ENCODE measurements around the gene COL5A1. TPM values are rescaled to one million over a fixed set of nuclear protein-coding genes. Genes with fewer than 3 reads are reported as not detected.
"Not testable (repeated sequence)": the region's sequence is repeated elsewhere in the genome, so short reads cannot be mapped to it uniquely, and the experiment has no call there.

Gene COL5A1
- total RNA-seq, 5 donors from 2014 or later (not counting 1 experiment from before 2014, with no cell fraction given), result 0.18 to 2.3 (median 1.7) TPM

- Histone ChIP-seq H3K4me1 (ENCODE audit: control insufficient read depth in 1 of 2, extremely low read depth in 1 of 2, insufficient read depth in 2 of 2, low read length in 2 of 2) (no peaks in the 10 kb centered on the region), H3K36me3 (ENCODE audit: control insufficient read depth in 2 of 2, extremely low read depth in 1 of 2, insufficient read depth in 1 of 2, low read length in 1 of 2) (no peaks in the 10 kb centered on the region), H3K27ac (ENCODE audit: low read length) (no peak overlapping the region), H3K4me3 (ENCODE audit: control insufficient read depth in 1 of 2, extremely low read depth in 1 of 2, low read length in 1 of 2) (no peak overlapping the region), H3K9me3 (no peaks in the 10 kb centered on the region), H3K27me3 (replicated peaks in 1 of 2; ENCODE audit: control insufficient read depth in 2 of 2, extremely low read depth in 1 of 2, insufficient read depth in 2 of 2, low read length in 1 of 2) (peaks cover 0 to 25% of the 10 kb centered on the region in 2 experiments)
- ATAC-seq (replicated peaks in 1 of 4), result no peak
- POLR2A ChIA-PET, result no interaction called here
- DNase-seq, result no peak
- no peaks in the 10 kb centered on the region for H3K36me3 Mint-ChIP-seq
- peaks cover 0 to 6% (median 0%) of the 10 kb centered on the region in 3 donors for H3K9me3 Mint-ChIP-seq
- H3K4me3 Mint-ChIP-seq, result no peak overlapping the region
- CTCF ChIA-PET, result no interaction called here
- H3K27ac Mint-ChIP-seq, result no peak overlapping the region
- H3K4me1 Mint-ChIP-seq, result no peaks in the 10 kb centered on the region
- H3K27me3 Mint-ChIP-seq, result peaks cover 18 to 19% of the 10 kb centered on the region in 2 donors
- 58% methylated on average over 5 of the region's 7 CpGs for WGBS (ENCODE audit: insufficient coverage)
Measured at GRCh38 chr9:134666831-134667230, 25.2 kb downstream of the COL5A1 start.

- H3K36me3 Mint-ChIP-seq; H3K4me3 Mint-ChIP-seq; DNase-seq; H3K4me1 ChIP-seq (ENCODE audit: control insufficient read depth in 1 of 2, extremely low read depth in 1 of 2, insufficient read depth in 2 of 2, low read length in 2 of 2); POLR2A ChIA-PET; H3K9me3 ChIP-seq; H3K9me3 Mint-ChIP-seq; H3K4me3 ChIP-seq (ENCODE audit: control insufficient read depth in 1 of 2, extremely low read depth in 1 of 2, low read length in 1 of 2); CTCF ChIA-PET; H3K4me1 Mint-ChIP-seq; ATAC-seq (replicated peaks in 1 of 4); H3K36me3 ChIP-seq (ENCODE audit: control insufficient read depth in 2 of 2, extremely low read depth in 1 of 2, insufficient read depth in 1 of 2, low read length in 1 of 2); H3K27ac ChIP-seq (ENCODE audit: low read length): not testable (repeated sequence)
- peak overlapping the region in 1 of 2 donors; percentile 40 for H3K27ac Mint-ChIP-seq
- peaks cover 0 to 14% of the 10 kb centered on the region in 2 experiments for H3K27me3 ChIP-seq (replicated peaks in 1 of 2; ENCODE audit: control insufficient read depth in 2 of 2, extremely low read depth in 1 of 2, insufficient read depth in 2 of 2, low read length in 1 of 2)
- peaks cover 11 to 19% of the 10 kb centered on the region in 2 donors for H3K27me3 Mint-ChIP-seq
Measured at GRCh38 chr9:134668977-134669376, 27.4 kb downstream of the COL5A1 start.

DNA sequence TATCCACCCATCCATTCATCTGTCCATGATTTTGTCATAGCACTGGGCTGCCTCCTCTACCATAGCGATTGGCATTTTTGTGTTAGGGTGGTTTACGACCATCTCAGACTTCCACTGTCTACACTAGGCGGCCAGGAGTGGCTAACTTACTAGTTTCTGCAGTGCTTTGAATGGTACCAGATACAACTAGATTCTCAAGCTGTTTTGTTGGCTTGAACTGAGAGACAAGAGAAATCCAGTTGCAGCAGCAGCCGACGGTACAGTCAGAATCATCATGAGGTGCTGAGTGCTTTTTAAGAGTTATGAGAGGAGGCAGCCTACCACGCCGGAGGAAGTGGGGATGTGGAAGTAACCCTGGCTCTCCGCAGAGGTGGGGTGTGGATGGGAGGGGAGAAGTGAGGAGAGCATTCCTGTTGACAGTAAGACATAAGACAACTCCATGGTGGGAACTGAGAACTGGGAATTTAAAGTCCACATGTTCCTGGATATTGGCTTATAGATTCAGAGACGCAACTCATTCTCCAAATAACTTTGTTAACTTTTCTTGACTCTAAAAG is 27.9 kb downstream of the COL5A1 start:
- ChIA-PET CTCF (no interaction called here), POLR2A (no interaction called here)
- Mint-ChIP-seq H3K9me3 (peaks cover 0 to 4% (median 3%) of the 10 kb centered on the region in 3 donors), H3K4me1 (no peaks in the 10 kb centered on the region), H3K36me3 (no peaks in the 10 kb centered on the region), H3K27ac (peak overlapping the region in 1 of 2 donors; percentile 40), H3K27me3 (peaks cover 13 to 19% of the 10 kb centered on the region in 2 donors), H3K4me3 (no peak overlapping the region)
- no peaks in the 10 kb centered on the region for H3K4me1 ChIP-seq (ENCODE audit: control insufficient read depth in 1 of 2, extremely low read depth in 1 of 2, insufficient read depth in 2 of 2, low read length in 2 of 2)
- H3K27me3 ChIP-seq (replicated peaks in 1 of 2; ENCODE audit: control insufficient read depth in 2 of 2, extremely low read depth in 1 of 2, insufficient read depth in 2 of 2, low read length in 1 of 2), result peaks cover 0 to 12% of the 10 kb centered on the region in 2 experiments
- H3K9me3 ChIP-seq, result no peaks in the 10 kb centered on the region
- ATAC-seq (replicated peaks in 1 of 4) (no peak), DNase-seq (no peak)
- WGBS (ENCODE audit: insufficient coverage), result 41% methylated on average over 5 of the region's 9 CpGs
- H3K27ac ChIP-seq (ENCODE audit: low read length), result no peak overlapping the region
- H3K4me3 ChIP-seq (ENCODE audit: control insufficient read depth in 1 of 2, extremely low read depth in 1 of 2, low read length in 1 of 2), result no peak overlapping the region
- H3K36me3 ChIP-seq (ENCODE audit: control insufficient read depth in 2 of 2, extremely low read depth in 1 of 2, insufficient read depth in 1 of 2, low read length in 1 of 2), result no peaks in the 10 kb centered on the region

DNA sequence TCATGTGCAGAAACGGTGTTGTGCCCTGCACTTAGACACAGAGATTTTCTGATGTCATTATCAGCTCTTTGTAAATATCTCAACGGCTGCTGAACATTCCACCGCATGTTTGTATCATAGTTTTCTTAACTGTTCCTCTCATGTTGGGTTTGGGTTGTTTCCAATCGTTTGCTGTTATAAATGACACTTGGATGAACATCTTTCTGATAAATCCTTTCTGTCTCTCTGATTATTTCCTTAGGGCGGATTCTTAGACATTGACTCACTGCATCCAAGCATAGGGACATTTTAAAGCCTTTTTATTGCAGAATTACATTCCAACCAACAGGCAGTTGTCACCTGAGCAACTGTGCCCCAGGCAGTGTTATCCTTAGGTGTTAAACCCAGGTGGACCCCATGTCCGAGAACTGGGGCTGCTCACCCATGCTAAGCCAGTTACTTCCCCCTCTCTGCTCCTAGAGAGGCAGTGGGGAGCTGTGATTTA is 28.5 kb downstream of the COL5A1 start:
- H3K9me3 Mint-ChIP-seq, result peaks cover 0 to 7% (median 4%) of the 10 kb centered on the region in 3 donors
- H3K27ac Mint-ChIP-seq, result no peak overlapping the region
- H3K36me3 ChIP-seq (ENCODE audit: control insufficient read depth in 2 of 2, extremely low read depth in 1 of 2, insufficient read depth in 1 of 2, low read length in 1 of 2), result no peaks in the 10 kb centered on the region
- H3K27me3 Mint-ChIP-seq, result peaks cover 13 to 19% of the 10 kb centered on the region in 2 donors
- no peaks in the 10 kb centered on the region for H3K4me1 Mint-ChIP-seq
- peaks cover 0 to 10% of the 10 kb centered on the region in 2 experiments for H3K27me3 ChIP-seq (replicated peaks in 1 of 2; ENCODE audit: control insufficient read depth in 2 of 2, extremely low read depth in 1 of 2, insufficient read depth in 2 of 2, low read length in 1 of 2)
- H3K27ac ChIP-seq (ENCODE audit: low read length), result no peak overlapping the region
- no peak overlapping the region for H3K4me3 Mint-ChIP-seq
- no peaks in the 10 kb centered on the region for H3K36me3 Mint-ChIP-seq
- ATAC-seq (replicated peaks in 1 of 4), result no peak
- ChIA-PET CTCF (no interaction called here), POLR2A (no interaction called here)
- no peaks in the 10 kb centered on the region for H3K9me3 ChIP-seq
- no peaks in the 10 kb centered on the region for H3K4me1 ChIP-seq (ENCODE audit: control insufficient read depth in 1 of 2, extremely low read depth in 1 of 2, insufficient read depth in 2 of 2, low read length in 2 of 2)
- no peak for DNase-seq
- WGBS (ENCODE audit: insufficient coverage), result 78% methylated on average over 4 of the region's 6 CpGs
- no peak overlapping the region for H3K4me3 ChIP-seq (ENCODE audit: control insufficient read depth in 1 of 2, extremely low read depth in 1 of 2, low read length in 1 of 2)

DNA sequence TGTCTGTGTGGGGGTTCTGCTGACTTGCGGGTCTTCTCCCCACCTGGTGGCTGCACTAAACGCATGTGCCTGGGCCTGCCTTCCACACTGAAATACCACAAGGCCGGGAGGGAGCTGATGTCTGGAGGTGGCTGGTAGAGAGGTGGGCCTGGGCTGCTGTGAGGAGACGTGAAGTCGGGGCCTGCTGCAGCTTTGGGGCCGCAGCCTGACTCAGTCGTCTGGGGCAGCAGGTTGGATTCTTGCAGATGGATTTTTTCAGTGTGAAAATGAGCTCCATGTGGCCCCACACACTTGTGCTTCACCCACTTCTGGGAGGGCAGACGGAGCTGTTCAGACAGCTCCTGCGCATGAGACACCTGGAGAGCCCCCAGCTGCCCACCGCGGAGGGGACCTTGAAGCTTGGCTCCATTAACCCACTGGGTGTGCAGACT is 29.3 kb downstream of the COL5A1 start:
- H3K9me3 ChIP-seq, result no peaks in the 10 kb centered on the region
- H3K4me1 ChIP-seq (ENCODE audit: control insufficient read depth in 1 of 2, extremely low read depth in 1 of 2, insufficient read depth in 2 of 2, low read length in 2 of 2), result no peaks in the 10 kb centered on the region
- ATAC-seq (replicated peaks in 1 of 4), result no peak
- Mint-ChIP-seq H3K36me3 (no peaks in the 10 kb centered on the region), H3K9me3 (peaks cover 4 to 13% (median 4%) of the 10 kb centered on the region in 3 donors), H3K27ac (no peak overlapping the region), H3K27me3 (peaks cover 13 to 15% of the 10 kb centered on the region in 2 donors), H3K4me3 (no peak overlapping the region), H3K4me1 (no peaks in the 10 kb centered on the region)
- DNase-seq, result no peak
- H3K4me3 ChIP-seq (ENCODE audit: control insufficient read depth in 1 of 2, extremely low read depth in 1 of 2, low read length in 1 of 2), result no peak overlapping the region
- WGBS (ENCODE audit: insufficient coverage), result 86% methylated on average over 10 of the region's 11 CpGs
- ChIA-PET CTCF (no interaction called here), POLR2A (no interaction called here)
- H3K36me3 ChIP-seq (ENCODE audit: control insufficient read depth in 2 of 2, extremely low read depth in 1 of 2, insufficient read depth in 1 of 2, low read length in 1 of 2), result no peaks in the 10 kb centered on the region
- peaks cover 0 to 12% of the 10 kb centered on the region in 2 experiments for H3K27me3 ChIP-seq (replicated peaks in 1 of 2; ENCODE audit: control insufficient read depth in 2 of 2, extremely low read depth in 1 of 2, insufficient read depth in 2 of 2, low read length in 1 of 2)
- H3K27ac ChIP-seq (ENCODE audit: low read length), result no peak overlapping the region

GRCh38 chr9:134671341-134672113 is 29.9 kb downstream of the COL5A1 start:
- H3K4me1 ChIP-seq (ENCODE audit: control insufficient read depth in 1 of 2, extremely low read depth in 1 of 2, insufficient read depth in 2 of 2, low read length in 2 of 2), result no peaks in the 10 kb centered on the region
- Mint-ChIP-seq H3K27me3 (peaks cover 12 to 13% of the 10 kb centered on the region in 2 donors), H3K27ac (no peak overlapping the region), H3K4me1 (no peaks in the 10 kb centered on the region), H3K9me3 (peaks cover 7 to 19% (median 10%) of the 10 kb centered on the region in 3 donors), H3K36me3 (no peaks in the 10 kb centered on the region), H3K4me3 (no peak overlapping the region)
- no peak for DNase-seq
- POLR2A ChIA-PET, result no interaction called here
- H3K27ac ChIP-seq (ENCODE audit: low read length), result no peak overlapping the region
- no peaks in the 10 kb centered on the region for H3K9me3 ChIP-seq
- H3K27me3 ChIP-seq (replicated peaks in 1 of 2; ENCODE audit: control insufficient read depth in 2 of 2, extremely low read depth in 1 of 2, insufficient read depth in 2 of 2, low read length in 1 of 2), result peaks cover 0 to 8% of the 10 kb centered on the region in 2 experiments
- no peak overlapping the region for H3K4me3 ChIP-seq (ENCODE audit: control insufficient read depth in 1 of 2, extremely low read depth in 1 of 2, low read length in 1 of 2)
- H3K36me3 ChIP-seq (ENCODE audit: control insufficient read depth in 2 of 2, extremely low read depth in 1 of 2, insufficient read depth in 1 of 2, low read length in 1 of 2), result no peaks in the 10 kb centered on the region
- 89% methylated on average over 13 of the region's 15 CpGs for WGBS (ENCODE audit: insufficient coverage)
- CTCF ChIA-PET, result no interaction called here
- no peak for ATAC-seq (replicated peaks in 1 of 4)

All from T-cell (primary cell).